HL-60 (cell line): ENCODE results near the gene AKAP12.
"Not testable (repeated sequence)": the region's sequence is repeated elsewhere in the genome, so short reads cannot be mapped to it uniquely, and the experiment has no call there.

Experiments
- DNase-seq, 2 experiments: peaks; one replicate each; pipeline ENCODE4 v3.0.0-alpha.2; 2010 to 2020; ENCODE audit warnings: low read depth in 1 of 2, low spot score in 1 of 2
- H3K27ac ChIP-seq: fragments of 250-450 bp; sonication (Bioruptor Pico); replicated peaks from 2 replicates; pipeline ENCODE4 v1.5.1; 2020; ENCODE audit warnings: mild to moderate bottlenecking, moderate library complexity
- H3K27me3 ChIP-seq: fragments of 250-450 bp; sonication (Bioruptor Pico); 2 replicates; pipeline ENCODE4 v1.5.1; 2021; ENCODE audit warnings: mild to moderate bottlenecking, moderate library complexity; ENCODE audit not compliant: insufficient read depth, poor library complexity, severe bottlenecking
- H3K4me3 ChIP-seq: replicated peaks from 2 replicates; pipeline ENCODE4 v1.5.1; 2011; ENCODE audit warnings: mild to moderate bottlenecking, control low read depth, low read length; ENCODE audit not compliant: insufficient read depth
- GABPA ChIP-seq: IDR thresholded peaks from 2 replicates; pipeline ENCODE4 v1.6.1; 2012; ENCODE audit warnings: low read depth
- POLR2AphosphoS5 ChIP-seq: IDR thresholded peaks from 2 replicates; pipeline ENCODE4 v1.6.1; 2012; ENCODE audit warnings: low read depth
- SPI1 ChIP-seq: IDR thresholded peaks from 2 replicates; pipeline ENCODE4 v1.6.1; 2012; ENCODE audit warnings: low read depth, mild to moderate bottlenecking, borderline replicate concordance
- TF ChIP-seq, protein P1 (sequence below): IDR thresholded peaks from one replicate; pipeline ENCODE4 v1.5.1; 2011; ENCODE audit warnings: low read length, control low read depth, inconsistent platforms; ENCODE audit not compliant: insufficient read depth
- TF ChIP-seq, protein P2 (sequence below): IDR thresholded peaks from 2 replicates; pipeline ENCODE4 v1.6.1; 2012; ENCODE audit warnings: low read depth; ENCODE audit not compliant: insufficient replicate concordance

Gene AKAP12

DNA sequence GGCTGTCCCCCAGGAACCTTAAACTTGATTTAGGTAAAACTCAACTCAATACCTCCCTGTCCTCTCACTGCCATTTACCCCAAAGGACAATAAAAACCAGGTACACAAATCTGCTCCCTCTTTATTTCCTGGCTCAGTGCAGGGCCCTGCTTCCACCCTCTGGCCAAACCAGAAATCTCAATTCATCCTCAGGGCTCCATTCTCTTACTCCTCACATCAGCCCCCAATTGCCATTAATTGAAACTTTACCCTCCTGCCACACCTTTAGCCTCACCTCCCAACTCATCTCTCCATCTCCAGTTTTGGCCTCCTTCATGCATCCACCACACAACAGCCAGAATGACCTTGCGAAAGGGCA, 141.1 kb downstream of the AKAP12 start:
- Histone ChIP-seq H3K27ac (no peak overlapping the region), H3K4me3 (no peak overlapping the region)
- TF ChIP-seq, protein P1, sequence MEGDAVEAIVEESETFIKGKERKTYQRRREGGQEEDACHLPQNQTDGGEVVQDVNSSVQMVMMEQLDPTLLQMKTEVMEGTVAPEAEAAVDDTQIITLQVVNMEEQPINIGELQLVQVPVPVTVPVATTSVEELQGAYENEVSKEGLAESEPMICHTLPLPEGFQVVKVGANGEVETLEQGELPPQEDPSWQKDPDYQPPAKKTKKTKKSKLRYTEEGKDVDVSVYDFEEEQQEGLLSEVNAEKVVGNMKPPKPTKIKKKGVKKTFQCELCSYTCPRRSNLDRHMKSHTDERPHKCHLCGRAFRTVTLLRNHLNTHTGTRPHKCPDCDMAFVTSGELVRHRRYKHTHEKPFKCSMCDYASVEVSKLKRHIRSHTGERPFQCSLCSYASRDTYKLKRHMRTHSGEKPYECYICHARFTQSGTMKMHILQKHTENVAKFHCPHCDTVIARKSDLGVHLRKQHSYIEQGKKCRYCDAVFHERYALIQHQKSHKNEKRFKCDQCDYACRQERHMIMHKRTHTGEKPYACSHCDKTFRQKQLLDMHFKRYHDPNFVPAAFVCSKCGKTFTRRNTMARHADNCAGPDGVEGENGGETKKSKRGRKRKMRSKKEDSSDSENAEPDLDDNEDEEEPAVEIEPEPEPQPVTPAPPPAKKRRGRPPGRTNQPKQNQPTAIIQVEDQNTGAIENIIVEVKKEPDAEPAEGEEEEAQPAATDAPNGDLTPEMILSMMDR, result no peak
- TF ChIP-seq, protein P2, sequence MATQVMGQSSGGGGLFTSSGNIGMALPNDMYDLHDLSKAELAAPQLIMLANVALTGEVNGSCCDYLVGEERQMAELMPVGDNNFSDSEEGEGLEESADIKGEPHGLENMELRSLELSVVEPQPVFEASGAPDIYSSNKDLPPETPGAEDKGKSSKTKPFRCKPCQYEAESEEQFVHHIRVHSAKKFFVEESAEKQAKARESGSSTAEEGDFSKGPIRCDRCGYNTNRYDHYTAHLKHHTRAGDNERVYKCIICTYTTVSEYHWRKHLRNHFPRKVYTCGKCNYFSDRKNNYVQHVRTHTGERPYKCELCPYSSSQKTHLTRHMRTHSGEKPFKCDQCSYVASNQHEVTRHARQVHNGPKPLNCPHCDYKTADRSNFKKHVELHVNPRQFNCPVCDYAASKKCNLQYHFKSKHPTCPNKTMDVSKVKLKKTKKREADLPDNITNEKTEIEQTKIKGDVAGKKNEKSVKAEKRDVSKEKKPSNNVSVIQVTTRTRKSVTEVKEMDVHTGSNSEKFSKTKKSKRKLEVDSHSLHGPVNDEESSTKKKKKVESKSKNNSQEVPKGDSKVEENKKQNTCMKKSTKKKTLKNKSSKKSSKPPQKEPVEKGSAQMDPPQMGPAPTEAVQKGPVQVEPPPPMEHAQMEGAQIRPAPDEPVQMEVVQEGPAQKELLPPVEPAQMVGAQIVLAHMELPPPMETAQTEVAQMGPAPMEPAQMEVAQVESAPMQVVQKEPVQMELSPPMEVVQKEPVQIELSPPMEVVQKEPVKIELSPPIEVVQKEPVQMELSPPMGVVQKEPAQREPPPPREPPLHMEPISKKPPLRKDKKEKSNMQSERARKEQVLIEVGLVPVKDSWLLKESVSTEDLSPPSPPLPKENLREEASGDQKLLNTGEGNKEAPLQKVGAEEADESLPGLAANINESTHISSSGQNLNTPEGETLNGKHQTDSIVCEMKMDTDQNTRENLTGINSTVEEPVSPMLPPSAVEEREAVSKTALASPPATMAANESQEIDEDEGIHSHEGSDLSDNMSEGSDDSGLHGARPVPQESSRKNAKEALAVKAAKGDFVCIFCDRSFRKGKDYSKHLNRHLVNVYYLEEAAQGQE, result no peak
- TF ChIP-seq GABPA, result no peak
- no peak for TF ChIP-seq POLR2AphosphoS5
- TF ChIP-seq SPI1, result no peak

DNA sequence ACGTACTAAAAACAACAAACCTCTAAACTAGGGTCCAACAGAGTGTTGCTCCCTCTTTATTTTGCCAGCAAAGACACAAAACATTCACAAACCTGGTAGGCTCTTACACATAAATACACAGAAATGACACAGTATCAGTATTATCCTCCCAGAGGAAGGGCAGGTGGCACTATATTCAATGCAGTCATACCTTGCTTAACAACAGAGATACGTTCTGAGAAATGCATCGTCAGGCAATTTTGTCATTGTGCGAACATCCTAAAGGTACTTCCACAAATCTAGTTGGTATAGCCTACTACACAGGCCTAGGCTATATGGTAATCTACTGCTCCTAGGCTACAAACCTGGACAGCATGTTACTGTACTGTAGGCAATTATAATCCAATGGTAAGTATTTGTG, 142.0 kb downstream of the AKAP12 start:
- no peak overlapping the region for H3K27ac ChIP-seq
- TF ChIP-seq, protein P2, result no peak
- TF ChIP-seq, protein P1, result no peak
- TF ChIP-seq SPI1 (no peak), GABPA (no peak), POLR2AphosphoS5 (no peak)
- DNase-seq, result no peak
- no peaks in the 10 kb centered on the region for H3K27me3 ChIP-seq
- no peak overlapping the region for H3K4me3 ChIP-seq

More for the DNA sequence above, 141.1 kb downstream of the AKAP12 start:
- DNase-seq, result no peak
- H3K27me3 ChIP-seq, result no peaks in the 10 kb centered on the region

DNA sequence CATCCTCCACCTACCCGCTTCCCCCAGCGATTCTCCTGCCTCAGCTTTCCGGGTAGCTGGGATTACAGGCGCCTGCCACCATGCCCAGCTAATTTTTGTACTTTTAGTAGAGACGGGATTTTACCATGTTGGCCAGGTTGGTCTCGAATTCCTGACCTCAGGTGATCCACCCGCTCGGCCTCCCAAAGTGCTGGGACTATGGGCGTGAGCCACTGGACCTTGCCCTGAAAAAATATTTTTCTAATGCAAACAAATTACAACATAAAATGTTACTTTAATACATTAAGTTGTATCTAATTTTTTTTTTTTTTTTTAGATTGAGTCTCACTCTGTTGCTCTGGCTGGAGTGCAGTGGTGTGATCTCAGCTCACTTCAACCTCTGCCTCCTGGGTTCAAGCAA, 142.9 kb downstream of the AKAP12 start:
- H3K27me3 ChIP-seq, H3K27ac ChIP-seq, DNase-seq, H3K4me3 ChIP-seq: not testable (repeated sequence)

DNA sequence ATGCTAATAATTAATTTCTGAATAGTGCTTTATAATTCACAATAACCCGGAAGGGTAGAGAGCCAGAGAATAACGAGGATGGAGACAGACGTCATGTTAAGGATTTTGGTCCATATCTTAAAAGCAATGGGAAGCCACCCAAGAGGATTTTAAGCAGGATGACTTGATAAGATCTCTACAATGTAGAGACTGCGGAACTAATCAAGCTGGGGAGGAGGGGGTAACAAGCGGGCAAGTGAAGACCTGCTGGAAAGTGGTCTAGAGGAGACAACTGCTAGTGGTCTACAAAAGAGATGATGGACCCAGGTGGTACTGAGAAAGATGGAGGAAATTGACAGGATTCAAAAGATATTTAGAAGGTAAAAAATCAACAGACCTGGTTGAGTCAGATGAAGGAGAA, 144.4 kb downstream of the AKAP12 start:
- Histone ChIP-seq H3K4me3 (no peak overlapping the region), H3K27me3 (no peaks in the 10 kb centered on the region), H3K27ac (no peak overlapping the region)
- DNase-seq, result no peak
- TF ChIP-seq POLR2AphosphoS5 (no peak), SPI1 (no peak), GABPA (no peak)
- TF ChIP-seq, protein P2, result no peak
- TF ChIP-seq, protein P1, result no peak
